IMR-90 (cell line): ENCODE data around the gene CPNE4. TPM values are rescaled to one million over a fixed set of nuclear protein-coding genes. Genes with fewer than 3 reads are reported as not detected.

Experiments used
- ATAC-seq: fragments of 200-7000 bp; cut with Tn5 transposase; 2 replicates; pipeline ENCODE4 v1.9.1; 2020; ENCODE audit warnings: low read depth, mild to moderate bottlenecking, moderate library complexity
- BruUV-seq: library from RNA; stranded (reverse); fragments of 400-500 nt; replicated peaks from 2 replicates; lab custom pipeline; 2021; lab: Mats Ljungman, UMichigan
- CTCF ChIA-PET: fragments of 300-600 bp; formaldehyde crosslinking; extraction: SDS; loops from one replicate; lab custom pipeline; 2021; ENCODE audit warnings: antibody characterized with exemption; lab: Yijun Ruan, JAX
- POLR2A ChIA-PET: fragments of 300-600 bp; sonication (Branson Sonifier 250); formaldehyde crosslinking; loops from one replicate; lab custom pipeline; 2022; ENCODE audit warnings: antibody characterized with exemption; ENCODE audit not compliant: unreplicated experiment; lab: Charles Lee
- DNase-seq: peaks from one replicate; pipeline ENCODE4 v3.0.0; 2013
- H2AFZ ChIP-seq: replicated peaks from 2 replicates; pipeline ENCODE3; 2013; ENCODE audit warnings: low read length, mild to moderate bottlenecking; ENCODE audit not compliant: poor library complexity
- H2AK5ac ChIP-seq: 2 replicates; pipeline ENCODE4 v1.6.1; 2013; ENCODE audit warnings: low read depth, low read length, inconsistent platforms
- H2AK9ac ChIP-seq: replicated peaks from 2 replicates; pipeline ENCODE3; 2013; ENCODE audit warnings: mild to moderate bottlenecking, low read depth, low read length, moderate library complexity; ENCODE audit not compliant: poor library complexity
- H2BK120ac ChIP-seq: 2 replicates; pipeline ENCODE4 v1.6.1; 2013; ENCODE audit warnings: low read depth, low read length, inconsistent platforms
- H2BK15ac ChIP-seq: 3 replicates; pipeline ENCODE4 v1.6.1; 2013; ENCODE audit warnings: low read depth, low read length, inconsistent platforms
- H2BK20ac ChIP-seq: 2 replicates; pipeline ENCODE4 v1.6.1; 2013; ENCODE audit warnings: low read depth, mild to moderate bottlenecking, inconsistent platforms, low read length, moderate library complexity
- H2BK5ac ChIP-seq: 2 replicates; pipeline ENCODE4 v1.6.1; 2013; ENCODE audit warnings: mild to moderate bottlenecking, low read depth, low read length, inconsistent platforms; ENCODE audit not compliant: poor library complexity, severe bottlenecking
- H3K14ac ChIP-seq: replicated peaks from 2 replicates; pipeline ENCODE4 v1.6.1; 2013; ENCODE audit warnings: low read depth, low read length, inconsistent platforms
- H3K18ac ChIP-seq: 2 replicates; pipeline ENCODE4 v1.6.1; 2013; ENCODE audit warnings: low read depth, low read length, control low read depth
- H3K23ac ChIP-seq: 2 replicates; pipeline ENCODE4 v1.6.1; 2013; ENCODE audit warnings: low read depth, low read length, inconsistent platforms
- H3K27ac ChIP-seq: 2 replicates; pipeline ENCODE4 v1.5.1; 2013; ENCODE audit warnings: mild to moderate bottlenecking, control low read depth, low read length; ENCODE audit not compliant: insufficient read depth
- H3K27me3 ChIP-seq: 2 replicates; pipeline ENCODE4 v1.6.1; 2013; ENCODE audit warnings: low read length; ENCODE audit not compliant: control insufficient read depth, insufficient read depth
- H3K36me3 ChIP-seq: 2 replicates; pipeline ENCODE4 v1.6.1; 2013; ENCODE audit warnings: low read length, mixed read lengths; ENCODE audit not compliant: control insufficient read depth, insufficient read depth
- H3K4ac ChIP-seq: 2 replicates; pipeline ENCODE4 v1.6.1; 2013; ENCODE audit warnings: low read depth, low read length, inconsistent platforms
- H3K4me1 ChIP-seq: 2 replicates; pipeline ENCODE4 v1.6.1; 2013; ENCODE audit warnings: low read length, mixed read lengths; ENCODE audit not compliant: control insufficient read depth, insufficient read depth
- H3K4me2 ChIP-seq: 2 replicates; pipeline ENCODE4 v1.6.1; 2013; ENCODE audit warnings: low read depth, mild to moderate bottlenecking, control low read depth, low read length, moderate library complexity
- H3K4me3 ChIP-seq: 2 replicates; pipeline ENCODE4 v1.5.1; 2013; ENCODE audit warnings: low read depth, mild to moderate bottlenecking, control low read depth, low read length, moderate library complexity; ENCODE audit not compliant: insufficient read depth
- H3K56ac ChIP-seq: 2 replicates; pipeline ENCODE4 v1.6.1; 2013; ENCODE audit warnings: low read length, inconsistent platforms; ENCODE audit not compliant: insufficient read depth; ENCODE audit errors: extremely low read depth
- H3K79me1 ChIP-seq, 2 experiments: 2 replicates each; pipeline ENCODE4 v1.6.1; 2013; ENCODE audit warnings: low read length in 2 of 2, inconsistent platforms in 1 of 2, low read depth in 1 of 2
- H3K9ac ChIP-seq: 2 replicates; pipeline ENCODE4 v1.6.1; 2013; ENCODE audit warnings: low read depth, low read length, control low read depth
- H3K9me1 ChIP-seq: 2 replicates; pipeline ENCODE4 v1.6.1; 2013; ENCODE audit warnings: low read length, inconsistent platforms; ENCODE audit not compliant: insufficient read depth
- H3K9me3 ChIP-seq: 2 replicates; pipeline ENCODE4 v1.6.1; 2013; ENCODE audit warnings: low read length; ENCODE audit not compliant: control insufficient read depth, insufficient read depth
- H4K20me1 ChIP-seq: 2 replicates; pipeline ENCODE4 v1.6.1; 2013; ENCODE audit warnings: low read length, inconsistent platforms; ENCODE audit not compliant: insufficient read depth
- H4K5ac ChIP-seq: 2 replicates; pipeline ENCODE4 v1.6.1; 2013; ENCODE audit warnings: mild to moderate bottlenecking, low read depth, low read length, control low read depth
- H4K8ac ChIP-seq, 2 experiments: 2 replicates each; pipeline ENCODE4 v1.6.1; 2013; ENCODE audit warnings: low read depth in 2 of 2, low read length in 2 of 2, control low read depth in 1 of 2, inconsistent platforms in 1 of 2
- H4K91ac ChIP-seq: 2 replicates; pipeline ENCODE4 v1.6.1; 2013; ENCODE audit warnings: low read depth, low read length, inconsistent platforms; ENCODE audit not compliant: insufficient read depth
- BHLHE40 ChIP-seq: fragments of 150-350 bp; IDR thresholded peaks from 2 replicates; pipeline ENCODE4 v1.6.1; 2016; ENCODE audit warnings: mild to moderate bottlenecking, low read depth, low read length
- CHD1 ChIP-seq: IDR thresholded peaks from 2 replicates; pipeline ENCODE4 v1.6.1; 2012; ENCODE audit warnings: low read depth, low read length, improper control_type of control experiment
- MAFK ChIP-seq: IDR thresholded peaks from 2 replicates; pipeline ENCODE4 v1.6.1; 2012; ENCODE audit warnings: low read depth, low read length, improper control_type of control experiment
- MXI1 ChIP-seq: IDR thresholded peaks from 2 replicates; pipeline ENCODE4 v1.6.1; 2012; ENCODE audit warnings: low read depth, mild to moderate bottlenecking, low read length, moderate library complexity, borderline replicate concordance
- RAD21 ChIP-seq: IDR thresholded peaks from 2 replicates; pipeline ENCODE4 v1.6.1; 2012; ENCODE audit warnings: low read length, improper control_type of control experiment
- RCOR1 ChIP-seq: IDR thresholded peaks from 2 replicates; pipeline ENCODE4 v1.6.1; 2012; ENCODE audit warnings: mild to moderate bottlenecking, low read length, improper control_type of control experiment; ENCODE audit not compliant: insufficient replicate concordance
- WGBS, 2 experiments: methylation state at CpG; one replicate each; pipeline versions ENCODE4 v1.1.5 to v1.1.7; 2013; ENCODE audit warnings: missing lambda C conversion rate in 2 of 2; ENCODE audit not compliant: insufficient read length in 1 of 2; ENCODE audit errors: extremely low coverage in 2 of 2; 5-methylcytosine and 5-hydroxymethylcytosine counted together
- dilution Hi-C: fragments of 300-500 bp; cut with HindIII; formaldehyde crosslinking; loops from one replicate; pipeline ENCODE4 v1.14.3; 2018; ENCODE audit warnings: low sequenced_read_pairs; ENCODE audit not compliant: unreplicated experiment
- in situ Hi-C: fragments of 300-500 bp; cut with MboI; formaldehyde crosslinking; loops from 3 replicates; pipeline ENCODE4 v1.14.3; 2019; ENCODE audit warnings: low sequenced_read_pairs, inconsistent platforms, mixed read lengths
- intact Hi-C: fragments of 100-400 bp; cut with micrococcal nuclease; formaldehyde crosslinking; loops from 2 replicates; pipeline ENCODE4 v1.10.0; 2022
- polyA plus RNA-seq, 3 experiments: library from polyadenylated mRNA; depleted of rRNA; stranded (reverse); fragments of >200 nt; gene quantifications; 2 replicates each; pipeline ENCODE4 v1.2.3, GENCODE V29; 2012; ENCODE audit warnings: low replicate concordance in 1 of 3
- total RNA-seq: library from RNA; depleted of rRNA; stranded (reverse); fragments of >200 nt; gene quantifications from 2 replicates; pipeline ENCODE4 v1.2.3, GENCODE V29; 2012

The CPNE4 gene
- total and polyA plus RNA-seq, 2 of the 4 experiments (the other 2 are of a cell fraction): not detected

GRCh38 chr3:131608296-131608695, 426.5 kb downstream of the CPNE4 start:
- no peaks in the 10 kb centered on the region for H3K79me1 ChIP-seq
- BruUV-seq: no TSS peak
- H3K18ac ChIP-seq: no peak overlapping the region
- H3K36me3 ChIP-seq: no peaks in the 10 kb centered on the region
- no peak overlapping the region for H3K4ac ChIP-seq
- H4K8ac ChIP-seq: no peak overlapping the region
- ChIA-PET POLR2A (no interaction called here), CTCF (no interaction called here)
- no peaks in the 10 kb centered on the region for H3K27me3 ChIP-seq
- TF ChIP-seq RCOR1 (no peak), RAD21 (no peak), BHLHE40 (no peak), MAFK (no peak), CHD1 (no peak), MXI1 (no peak)
- no peak overlapping the region for H4K5ac ChIP-seq
- H4K20me1 ChIP-seq: no peaks in the 10 kb centered on the region
- no CpG with 5 or more reads among the region's 1 CpG for WGBS, 2 experiments
- no peak overlapping the region for H3K4me3 ChIP-seq
- no peaks in the 10 kb centered on the region for H3K9me1 ChIP-seq
- H3K9ac ChIP-seq: no peak overlapping the region
- H2AK5ac ChIP-seq: no peak overlapping the region
- H3K4me2 ChIP-seq: no peak overlapping the region
- intact Hi-C loops (no loop called here), dilution Hi-C loops (no loop called here), in situ Hi-C loops (no loop called here)
- no peak overlapping the region for H4K91ac ChIP-seq
- H3K23ac ChIP-seq: no peak overlapping the region
- ATAC-seq (no peak), DNase-seq (no peak)
- no peak overlapping the region for H2BK120ac ChIP-seq
- H2BK20ac ChIP-seq: no peak overlapping the region
- H3K27ac ChIP-seq: no peak overlapping the region
- no peak overlapping the region for H2AK9ac ChIP-seq
- H3K56ac ChIP-seq: no peak overlapping the region
- H2AFZ ChIP-seq: no peak overlapping the region
- H3K14ac ChIP-seq: no peak overlapping the region
- H2BK15ac ChIP-seq: no peak overlapping the region
- no peak overlapping the region for H2BK5ac ChIP-seq
- H3K4me1 ChIP-seq: no peaks in the 10 kb centered on the region
- H3K9me3 ChIP-seq: no peaks in the 10 kb centered on the region
